T follicular helper cell (primary cell): ENCODE measurements around the gene COX6B2.
A peak's percentile ranks its signal among the peaks of the same experiment; 100 is the strongest.
"Not testable (repeated sequence)": the region's sequence is repeated elsewhere in the genome, so short reads cannot be mapped to it uniquely, and the experiment has no call there.

Experiments used
- DNase-seq: peaks from one replicate; pipeline ENCODE4 v3.0.0-alpha.2; 2020; ENCODE audit warnings: low read depth

COX6B2 gene

DNA sequence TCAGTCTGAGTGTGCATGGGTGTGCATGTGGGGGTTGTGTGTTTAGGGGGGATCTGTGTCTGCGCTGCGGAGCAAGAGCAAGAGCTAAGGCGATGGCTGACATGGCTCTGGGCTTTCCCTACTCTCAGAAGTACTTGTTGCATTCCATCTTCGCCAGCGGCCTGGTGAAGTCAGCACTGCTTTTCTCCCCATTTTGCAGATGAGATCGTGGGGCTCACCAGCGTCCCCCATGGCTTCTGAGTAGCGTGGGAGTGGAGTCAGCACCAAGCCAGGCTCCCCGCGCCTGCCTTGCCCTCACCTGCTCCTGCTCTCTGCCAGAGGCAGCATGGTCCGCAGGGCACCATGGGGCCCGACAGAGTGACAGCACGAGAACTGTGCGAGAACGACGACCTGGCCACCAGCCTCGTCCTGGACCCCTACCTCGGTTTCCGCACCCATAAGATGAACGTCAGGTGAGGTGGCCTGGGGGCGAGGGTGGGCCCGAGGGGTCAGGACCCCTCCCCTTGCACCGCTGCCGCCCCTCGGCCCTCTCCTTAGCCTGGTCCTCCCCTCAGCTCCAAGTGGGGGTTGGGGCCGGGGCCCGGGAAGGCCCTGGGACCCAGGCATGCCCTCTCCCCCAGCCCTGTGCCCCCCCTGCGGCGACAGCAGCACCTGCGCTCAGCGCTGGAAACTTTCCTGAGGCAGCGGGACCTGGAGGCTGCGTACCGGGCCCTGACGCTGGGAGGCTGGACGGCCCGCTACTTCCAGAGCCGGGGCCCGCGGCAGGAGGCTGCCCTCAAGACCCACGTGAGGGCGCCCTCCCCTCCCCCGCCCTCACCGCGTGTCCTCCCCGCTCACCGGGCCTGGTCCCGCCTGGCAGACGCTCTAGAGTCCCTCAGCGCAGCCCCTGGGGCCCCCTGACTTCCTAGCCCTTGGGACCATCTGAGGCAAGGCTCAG lies 12.7 kb downstream of the COX6B2 start:
- DNase-seq: no peak

DNA sequence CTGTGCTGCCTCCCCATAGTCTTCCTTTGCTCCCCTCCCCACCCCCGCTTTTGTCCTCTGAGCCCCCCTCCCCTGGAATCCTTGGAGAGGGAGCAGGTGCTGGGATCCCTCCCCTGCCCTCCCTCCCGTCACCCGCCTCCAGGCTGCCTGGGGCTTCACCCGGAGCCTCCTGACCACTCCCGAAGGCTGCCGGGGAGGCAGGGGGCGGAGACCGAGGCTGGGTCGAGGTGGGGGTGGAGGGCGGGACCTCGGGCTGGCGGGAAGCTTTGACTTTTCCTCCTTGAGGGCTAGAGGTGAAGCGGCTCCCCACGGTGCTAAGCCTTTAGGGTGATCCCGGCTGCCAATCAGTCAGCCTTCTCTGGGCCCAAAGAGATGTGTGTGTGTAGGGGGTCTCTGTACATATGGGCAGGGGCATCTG lies 13.3 kb downstream of the COX6B2 start:
- DNase-seq: peak; percentile 23

DNA sequence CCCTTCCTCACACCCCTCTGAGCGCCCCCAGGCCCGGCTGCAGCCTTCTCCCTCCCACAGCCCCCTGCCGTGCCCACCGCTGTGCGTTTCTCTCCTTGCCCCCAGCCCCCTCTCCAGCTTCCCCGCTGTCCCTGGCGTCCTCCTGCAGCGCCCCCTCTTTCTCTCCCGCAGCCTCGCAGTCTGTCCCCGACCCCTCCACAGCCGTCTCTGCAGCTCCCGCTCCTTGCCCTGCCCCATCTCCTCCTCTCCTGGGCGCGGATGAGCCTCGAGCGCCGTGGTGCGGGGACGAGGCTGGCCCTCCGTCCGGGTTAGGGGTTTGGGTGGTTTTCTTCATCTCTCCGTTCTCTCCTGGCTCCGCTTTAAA lies 13.8 kb downstream of the COX6B2 start:
- DNase-seq: no peak

DNA sequence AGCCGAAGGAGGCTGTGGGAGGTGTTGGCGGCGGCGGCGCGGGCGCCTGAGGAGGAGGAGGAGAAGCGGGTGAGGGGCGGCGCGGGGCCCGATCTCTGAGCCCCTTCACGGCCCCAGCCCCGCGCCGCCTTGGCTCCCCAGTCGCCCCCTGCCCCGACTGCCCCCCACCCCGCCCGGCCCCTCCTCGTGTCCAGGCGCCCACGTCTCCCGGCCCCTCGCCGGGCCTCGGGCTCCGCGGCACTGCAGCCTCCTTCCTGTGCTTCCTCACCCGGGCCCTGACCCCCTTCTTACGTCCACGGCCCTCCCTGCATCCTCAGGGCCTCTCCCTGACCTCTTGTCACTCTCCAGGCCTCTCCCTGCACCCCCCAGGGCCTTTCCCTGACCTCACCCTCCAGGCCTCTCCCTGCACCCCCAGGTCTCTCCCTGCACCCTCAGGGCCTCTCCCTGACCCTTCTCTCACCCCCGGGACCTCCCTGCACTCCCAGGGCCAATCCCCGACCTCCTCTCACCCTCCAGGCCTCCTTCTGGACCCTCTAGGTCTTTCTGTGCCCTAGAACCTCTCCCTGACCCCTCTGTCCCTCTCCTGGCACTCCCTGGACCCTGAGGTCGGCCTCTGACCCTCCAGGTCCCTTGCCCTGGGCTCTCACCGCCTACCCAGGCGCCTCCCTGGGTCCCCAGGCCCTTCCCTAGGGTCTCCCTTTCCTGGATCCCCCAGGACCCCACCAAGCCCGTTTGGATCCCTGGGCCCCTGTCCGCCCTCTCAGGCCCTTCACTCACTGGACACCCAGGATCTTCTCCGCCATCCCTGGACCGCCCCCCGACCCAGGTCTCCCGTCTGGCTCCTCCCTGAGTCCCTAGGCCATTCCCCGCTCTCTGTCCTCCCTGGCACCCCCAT lies 14.4 kb downstream of the COX6B2 start:
- DNase-seq: no peak

DNA sequence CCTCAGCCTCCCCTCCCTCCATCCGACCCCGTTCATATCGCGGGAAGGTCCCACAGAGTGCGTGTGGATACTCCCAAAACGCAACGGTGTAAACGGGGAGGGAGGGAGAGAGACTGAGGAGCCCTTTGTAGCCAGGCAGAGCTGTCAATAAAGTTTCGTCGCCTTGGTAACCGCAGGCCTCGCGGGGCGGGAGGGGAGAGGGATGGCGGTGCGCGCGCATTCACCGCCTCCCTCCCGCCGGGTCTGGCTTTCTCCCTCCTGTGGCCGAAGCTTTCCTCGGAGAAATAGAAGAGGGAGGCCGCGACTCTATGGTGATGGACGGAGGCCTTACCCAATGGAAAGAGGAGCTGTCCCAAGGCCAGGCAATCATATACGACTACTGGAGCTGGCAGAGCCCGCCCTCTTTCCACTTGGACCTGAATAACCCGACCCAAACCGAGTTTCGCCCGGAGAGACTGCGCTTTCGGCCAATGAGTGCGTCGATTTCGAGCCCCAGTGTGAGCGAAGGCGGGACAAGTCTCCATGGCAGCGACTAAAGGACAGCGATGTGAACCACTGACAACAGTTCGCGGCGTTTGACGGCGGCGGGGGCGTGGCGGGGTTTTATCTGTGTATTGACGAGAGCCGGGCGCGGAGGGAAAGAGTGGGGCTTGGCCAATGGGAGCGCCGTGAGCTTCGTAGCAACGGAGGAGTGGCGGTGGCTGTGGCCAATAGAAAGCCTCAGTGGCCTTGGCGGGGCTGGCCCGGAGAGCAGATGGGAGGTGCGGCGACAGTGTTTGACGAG lies 15.2 kb downstream of the COX6B2 start, which contains the start of gene KMT5C:
KMT5C (plus strand) TSS at position 772 of the 784 bp plus-strand sequence. CDS start 2,061 bp downstream, outside the sequence.
- DNase-seq: peak; percentile 100

DNA sequence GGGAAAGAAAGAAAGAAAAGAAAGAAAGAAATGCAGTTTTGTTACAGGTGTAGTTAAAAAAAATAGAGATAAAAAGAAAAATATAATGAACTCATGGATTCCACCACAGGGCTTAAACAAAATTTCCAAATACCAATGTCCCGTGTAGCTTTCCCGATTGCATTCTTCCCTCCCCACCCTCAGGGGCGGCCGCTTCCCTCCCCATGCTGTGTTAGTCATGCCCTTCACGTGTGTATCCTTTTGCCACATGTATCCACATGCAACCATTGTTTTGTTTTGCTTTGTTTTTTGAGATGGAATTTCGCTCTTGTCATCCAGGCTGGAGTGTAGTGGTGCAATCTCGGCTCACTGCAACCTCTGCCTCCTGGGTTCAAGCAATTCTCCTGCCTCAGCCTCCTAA lies 18.4 kb downstream of the COX6B2 start:
- no peak for DNase-seq

DNA sequence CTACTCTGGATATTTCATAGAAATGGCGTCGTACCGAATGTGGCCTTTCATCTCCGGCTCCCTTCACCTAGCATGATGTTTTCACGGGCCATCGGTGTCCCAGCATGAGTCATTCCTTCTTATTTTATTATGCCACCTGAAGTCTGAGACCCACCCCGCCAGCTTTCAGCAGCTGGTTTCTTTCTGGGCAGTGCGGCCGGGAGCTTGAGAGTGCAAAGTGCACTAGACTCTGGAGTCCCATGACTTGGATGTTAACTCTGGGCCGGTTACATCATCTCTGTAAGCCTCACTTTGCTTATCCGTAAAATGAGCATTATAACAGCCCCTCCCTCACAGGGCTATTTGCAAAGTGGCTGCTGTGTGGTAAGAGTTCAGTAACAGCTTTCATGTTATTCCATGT lies 20.6 kb downstream of the COX6B2 start:
- DNase-seq: no peak

DNA sequence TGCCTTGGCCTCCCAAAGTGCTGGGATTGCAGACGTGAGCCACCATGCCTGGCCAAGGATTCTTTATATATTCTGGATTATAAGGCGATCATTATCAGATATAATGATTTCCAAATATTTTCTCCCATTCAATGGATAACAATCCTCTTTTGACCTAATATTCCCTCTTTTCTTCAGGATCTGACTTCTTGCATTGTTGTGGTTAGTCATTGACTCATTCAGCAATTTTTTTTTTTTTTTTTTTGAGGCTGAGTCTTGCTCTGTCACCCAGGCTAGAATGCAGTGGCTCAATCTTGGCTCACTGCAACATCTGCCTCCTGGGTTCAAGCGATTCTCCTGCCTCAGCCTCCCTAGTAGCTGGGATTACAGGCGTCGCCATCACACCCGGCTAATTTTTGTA lies 24.7 kb downstream of the COX6B2 start:
- not testable (repeated sequence) for DNase-seq

DNA sequence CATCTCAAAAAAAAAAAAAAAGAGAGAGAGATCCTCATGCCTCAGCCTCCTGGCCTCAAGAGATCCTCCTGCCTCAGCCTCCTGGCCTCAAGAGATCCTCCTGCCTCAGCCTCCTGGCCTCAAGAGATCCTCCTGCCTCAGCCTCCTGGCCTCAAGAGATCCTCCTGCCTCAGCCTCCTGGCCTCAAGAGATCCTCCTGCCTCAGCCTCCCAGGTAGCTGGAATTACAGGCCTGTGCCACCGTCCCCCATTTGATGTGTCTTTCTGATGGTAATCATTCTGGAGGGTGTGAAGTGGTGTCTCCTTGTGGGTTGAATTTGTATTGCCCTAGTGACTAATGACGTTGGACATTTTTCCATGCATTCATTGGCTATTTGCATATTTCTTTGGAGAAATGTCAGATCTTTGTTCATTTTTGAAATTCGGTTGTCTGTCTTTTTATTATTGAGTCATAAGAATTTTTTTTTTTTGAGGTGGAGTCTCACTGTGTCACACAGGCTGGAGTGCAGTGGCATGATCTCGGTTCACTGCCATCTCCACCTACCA lies 25.7 kb downstream of the COX6B2 start:
- not testable (repeated sequence) for DNase-seq

DNA sequence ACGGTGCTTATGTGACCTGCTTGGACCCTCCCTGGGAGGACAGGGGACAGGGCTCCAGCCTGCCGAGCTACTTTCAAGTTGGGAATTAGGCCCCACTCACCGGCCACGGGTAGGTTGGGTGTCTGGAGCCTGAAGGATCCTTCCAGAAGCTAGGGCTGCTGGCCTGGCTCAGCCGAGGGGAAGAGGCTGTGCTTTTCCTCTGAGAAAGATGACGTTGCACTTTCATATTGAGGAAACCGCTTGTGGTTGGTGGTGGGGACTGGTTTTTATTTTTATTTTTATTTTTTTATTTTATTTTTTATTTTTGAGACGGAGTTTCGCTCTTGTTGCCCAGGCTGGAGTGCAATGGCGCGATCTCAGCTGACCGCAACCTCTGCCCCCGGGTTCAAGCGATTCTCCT lies 29.3 kb downstream of the COX6B2 start, which contains the start of gene TMEM150B:
TMEM150B (minus strand) TSS at position 170 of the 400 bp plus-strand sequence. CDS start 4,305 bp downstream, outside the sequence.
- no peak for DNase-seq

DNA sequence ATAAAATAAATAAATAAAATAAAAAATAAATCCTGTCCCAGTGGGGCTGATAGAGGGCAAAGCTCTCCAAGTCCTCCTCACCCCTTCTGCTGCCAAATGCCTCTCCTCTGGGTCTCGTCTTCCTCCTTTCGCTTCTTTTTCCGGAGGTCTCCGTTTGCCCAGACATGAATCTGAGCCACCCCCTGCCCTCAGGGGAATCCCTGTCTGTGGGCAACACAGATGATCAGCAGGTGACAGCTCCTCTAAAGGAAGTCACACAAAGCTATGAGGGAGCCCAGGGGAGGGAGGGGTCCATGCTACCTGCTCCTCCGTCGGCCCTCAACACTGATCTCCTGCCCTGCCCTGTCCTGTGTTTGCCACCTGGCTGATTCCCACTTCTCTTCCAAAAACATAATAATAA lies 29.9 kb downstream of the COX6B2 start:
- DNase-seq: no peak

DNA sequence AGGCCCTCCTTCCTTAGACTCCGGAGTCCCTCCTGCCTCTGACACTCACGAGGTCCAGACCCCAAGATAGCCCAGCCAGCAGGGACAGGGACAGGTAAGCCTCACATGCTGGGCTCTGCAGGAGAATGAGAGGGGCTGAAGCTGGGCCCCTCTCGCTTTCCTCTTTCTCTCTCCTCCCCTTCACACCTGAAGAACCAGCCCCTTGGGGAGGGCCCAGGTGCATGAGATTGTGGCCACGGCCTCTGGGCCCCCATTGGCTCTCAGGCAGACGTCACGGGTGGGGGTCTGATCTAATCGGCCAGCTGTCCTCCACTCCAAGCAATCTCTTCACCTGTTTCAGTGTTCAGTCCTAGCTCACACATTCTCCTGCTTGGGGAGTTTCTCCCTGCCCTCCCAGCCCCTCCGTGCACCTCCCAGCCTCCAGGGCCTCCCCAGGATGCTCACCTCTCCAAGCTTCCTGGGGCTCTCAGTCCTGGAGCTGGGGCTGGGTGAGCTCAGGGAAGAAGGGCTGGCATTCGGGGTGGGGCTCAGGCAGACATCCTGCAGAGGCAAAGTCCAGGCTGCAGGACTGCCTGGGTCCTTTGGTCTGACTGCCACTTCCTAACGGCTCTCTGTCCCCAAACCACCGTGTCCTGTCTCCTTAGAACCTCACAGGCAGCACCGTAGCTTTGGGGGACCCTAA lies 32.2 kb downstream of the COX6B2 start:
- DNase-seq: no peak

DNA sequence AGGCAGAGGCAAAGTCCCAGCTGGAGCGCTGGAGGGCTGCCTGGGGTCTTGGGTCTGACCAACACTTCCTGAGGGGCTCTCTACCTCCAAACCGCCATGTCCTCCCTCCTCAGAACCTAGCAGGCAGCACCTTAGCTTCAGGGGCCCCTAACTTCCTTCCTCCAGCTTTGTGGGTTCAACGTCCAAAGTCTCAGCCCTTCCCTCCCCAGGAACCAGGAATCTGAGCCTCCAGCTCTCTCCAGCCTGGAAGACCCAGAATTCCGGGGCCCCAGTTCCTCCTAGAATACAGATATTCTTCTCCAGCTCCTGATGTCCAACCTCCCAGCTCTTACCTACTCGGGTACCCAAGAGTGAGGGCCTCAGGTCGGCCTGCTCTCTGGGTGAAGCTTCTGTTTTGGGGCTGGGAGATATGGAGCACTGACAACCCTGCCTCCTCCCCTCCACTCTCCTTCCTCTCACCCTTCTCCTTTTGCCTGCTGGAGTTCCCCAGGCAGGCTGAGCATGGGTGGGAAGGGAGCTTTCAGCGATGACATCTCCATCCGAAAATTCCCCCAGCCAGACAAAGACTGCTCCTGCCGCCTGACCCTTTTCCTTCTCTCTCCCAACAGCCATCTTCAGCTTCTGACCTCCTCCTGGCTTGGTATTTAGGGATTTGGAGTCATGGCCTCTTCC lies 32.9 kb downstream of the COX6B2 start:
- no peak for DNase-seq

DNA sequence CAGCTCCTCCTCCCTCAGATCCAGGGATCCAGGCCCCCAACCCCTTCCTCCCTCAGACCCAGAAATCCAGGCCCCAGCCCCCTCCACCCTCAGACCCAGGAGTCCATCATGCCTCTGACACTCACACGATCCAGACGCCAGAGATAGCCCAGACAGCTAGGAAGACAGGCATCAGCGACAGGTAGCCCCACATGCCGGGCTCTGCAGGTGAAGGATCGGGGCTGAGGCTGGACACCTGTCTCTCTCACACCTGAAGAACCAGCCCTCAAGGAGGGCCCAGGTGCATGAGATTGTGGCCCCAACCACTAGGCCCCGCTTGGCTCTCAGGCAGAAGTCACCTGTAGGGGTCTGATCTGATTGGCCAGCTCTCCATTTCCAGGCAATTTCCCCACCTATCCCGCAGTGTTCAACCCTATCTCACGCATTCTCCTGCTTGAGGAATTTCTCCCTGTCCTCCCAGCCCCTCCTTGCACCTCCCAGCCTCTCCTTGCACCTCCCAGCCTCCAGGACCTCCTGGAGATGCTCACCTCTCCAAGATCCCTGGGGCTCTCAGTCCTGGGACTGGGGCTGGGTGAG lies 33.6 kb downstream of the COX6B2 start:
- no peak for DNase-seq

DNA sequence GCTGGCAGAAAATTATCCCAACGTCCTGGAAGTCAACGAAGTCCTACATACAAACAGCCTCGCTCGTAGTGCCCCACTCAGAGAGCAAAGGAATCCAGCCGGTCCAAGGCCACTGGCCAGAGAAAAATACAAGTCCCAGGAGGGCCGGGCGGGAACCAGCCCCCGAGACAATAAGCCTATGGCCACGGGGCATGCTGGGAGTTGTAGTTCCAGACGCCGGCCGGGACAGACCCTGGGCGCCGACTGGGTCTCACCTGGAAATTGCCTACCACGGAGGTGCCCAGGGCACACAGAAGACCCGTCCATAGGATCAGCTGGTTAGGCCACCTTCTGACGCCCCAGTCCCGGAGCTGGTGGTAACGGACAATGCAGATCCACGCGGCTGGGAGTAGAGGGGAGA lies 34.7 kb downstream of the COX6B2 start:
- DNase-seq: no peak

DNA sequence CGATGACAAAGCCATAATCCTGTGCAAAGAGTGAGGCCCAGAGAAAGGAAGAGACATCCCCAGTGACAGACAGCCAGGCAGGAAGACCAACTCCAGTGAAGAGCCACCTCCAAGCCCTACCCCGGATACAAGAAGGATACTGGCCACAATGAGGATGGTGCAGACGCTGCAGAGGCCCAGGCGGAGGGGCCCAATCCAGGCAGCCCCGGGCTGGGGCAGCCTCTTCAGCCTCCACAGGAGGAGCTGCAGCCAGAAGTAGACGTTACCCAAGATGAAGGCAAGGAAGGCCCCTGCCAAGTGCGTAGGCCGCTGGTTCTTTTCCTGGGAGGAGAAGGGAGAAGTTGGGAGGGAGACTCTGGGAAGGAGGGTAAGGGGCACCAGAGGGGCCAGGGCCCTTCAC lies 37.9 kb downstream of the COX6B2 start:
- DNase-seq: no peak

DNA sequence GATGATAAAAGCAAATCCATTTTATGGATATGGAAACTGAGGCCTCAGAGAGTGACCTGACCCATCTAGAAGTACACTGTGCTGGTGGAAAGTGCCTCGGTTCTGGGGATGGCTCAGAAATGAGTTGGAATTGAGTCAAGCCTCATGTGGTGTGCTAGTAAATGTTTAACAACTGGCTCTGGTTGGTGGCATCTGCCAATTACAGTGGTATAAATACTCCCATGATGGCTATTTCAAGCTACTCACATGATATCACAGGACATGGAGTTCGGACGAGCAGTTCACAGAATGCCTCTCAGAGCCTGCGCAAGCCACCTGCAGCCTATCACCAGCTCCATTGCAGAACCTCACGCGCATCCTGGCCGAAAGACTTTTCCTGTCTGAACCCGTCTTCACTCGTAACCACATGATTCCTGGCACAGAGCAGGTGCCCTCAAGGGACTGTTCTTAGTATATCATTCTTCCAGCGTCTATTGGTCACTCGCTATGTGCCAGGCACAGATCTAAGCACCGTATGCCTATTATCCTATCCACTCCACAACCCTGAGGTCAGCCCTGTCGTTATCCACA lies 38.5 kb downstream of the COX6B2 start:
- DNase-seq: no peak

DNA sequence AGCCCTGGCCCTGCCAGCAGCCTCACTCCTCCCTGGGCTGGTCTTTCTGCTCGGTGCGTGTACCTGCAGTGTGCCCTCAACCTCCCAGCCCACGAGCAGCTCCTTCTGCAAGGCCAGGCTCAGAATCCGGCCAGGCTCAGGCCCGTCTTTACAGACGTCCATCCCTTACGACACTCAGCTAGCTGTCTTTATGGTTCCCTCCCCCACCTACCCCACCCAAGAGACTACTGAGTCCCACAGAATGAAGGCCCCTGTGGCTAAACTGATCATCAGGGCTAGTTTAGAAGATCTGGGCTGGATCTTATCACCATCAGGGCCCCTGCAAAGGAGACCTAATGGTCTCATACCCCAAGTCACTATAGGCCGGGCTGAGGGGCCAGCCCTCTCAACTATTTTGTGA lies 40.1 kb downstream of the COX6B2 start:
- no peak for DNase-seq
